B cell (primary cell): ENCODE results near the gene B3GALT6. TPM values are rescaled to one million over a fixed set of nuclear protein-coding genes. Genes with fewer than 3 reads are reported as not detected.
A peak's percentile ranks its signal among the peaks of the same experiment; 100 is the strongest.

ENCODE experiments used
- ATAC-seq: fragments of 200-7000 bp; cut with Tn5 transposase; one replicate; pipeline ENCODE4 v1.10.0; 2021; ENCODE audit warnings: low read depth, mild to moderate bottlenecking, moderate number of reproducible peaks, moderate library complexity
- CTCF ChIA-PET: fragments of 350-600 bp; sonication (Branson Sonifier 250); formaldehyde crosslinking; loops from one replicate; lab custom pipeline; 2021; ENCODE audit warnings: antibody characterized with exemption, inconsistent platforms; lab: Charles Lee
- POLR2A ChIA-PET: fragments of 350-600 bp; sonication (Branson Sonifier 250); formaldehyde crosslinking; loops from one replicate; lab custom pipeline; 2021; ENCODE audit warnings: antibody characterized with exemption; lab: Charles Lee
- DNase-seq: peaks from one replicate; pipeline ENCODE4 v3.0.0; 2013
- H2AFZ ChIP-seq: 2 replicates; pipeline ENCODE4 v1.6.1; 2012; ENCODE audit warnings: mild to moderate bottlenecking, low read depth, low read length; ENCODE audit not compliant: insufficient read depth, poor library complexity, severe bottlenecking
- H3K27ac ChIP-seq, 2 donors: 1 replicate in 1 of 2; 2 replicates in 1 of 2; pipeline ENCODE4 v1.5.1; 2012 to 2013; ENCODE audit warnings: low read length in 2 of 2, mild to moderate bottlenecking in 2 of 2, moderate library complexity in 1 of 2
- H3K27me3 ChIP-seq, 4 experiments: fragments of 200-600 bp in 1 of 4; sonication (generic) in 1 of 4; replicated peaks in 1 of 4; 1 replicate in 2 of 4; 2 replicates in 2 of 4; pipeline versions ENCODE4 v1.6.1 to v1.7.0; 2013 to 2016; ENCODE audit warnings: low read length in 3 of 4, mild to moderate bottlenecking in 2 of 4, mixed read lengths in 1 of 4, moderate library complexity in 1 of 4; ENCODE audit not compliant: insufficient read depth in 4 of 4, control insufficient read depth in 3 of 4; ENCODE audit errors: control extremely low read depth in 1 of 4
- H3K36me3 ChIP-seq, 2 experiments: replicated peaks in 1 of 2; 1 replicate in 1 of 2; 2 replicates in 1 of 2; pipeline versions ENCODE4 v1.6.1 to v1.7.1; 2013; ENCODE audit warnings: low read length in 1 of 2; ENCODE audit not compliant: insufficient read depth in 2 of 2, control insufficient read depth in 1 of 2; ENCODE audit errors: control extremely low read depth in 1 of 2, extremely low read depth in 1 of 2
- H3K4me1 ChIP-seq, 2 donors: fragments of 200-600 bp in 1 of 2; sonication (generic) in 1 of 2; 1 replicate in 1 of 2; 2 replicates in 1 of 2; pipeline versions ENCODE4 v1.5.1 to v1.6.1; 2013 to 2017; ENCODE audit warnings: low read length in 2 of 2; ENCODE audit not compliant: control insufficient read depth in 2 of 2, insufficient read depth in 2 of 2
- H3K4me2 ChIP-seq: replicated peaks from 2 replicates; pipeline ENCODE3; 2012; ENCODE audit warnings: mild to moderate bottlenecking, low read depth, low read length; ENCODE audit not compliant: poor library complexity, severe bottlenecking
- H3K4me3 ChIP-seq, 5 experiments: fragments of 200-600 bp in 1 of 5; sonication (generic) in 1 of 5; 1 replicate in 3 of 5; 2 replicates in 2 of 5; pipeline versions ENCODE4 v1.5.1 to v1.7.0; 2011 to 2016; ENCODE audit warnings: low read length in 4 of 5, mild to moderate bottlenecking in 4 of 5, low read depth in 2 of 5, control low read depth in 1 of 5, moderate library complexity in 1 of 5; ENCODE audit not compliant: insufficient read depth in 1 of 5; ENCODE audit errors: control extremely low read depth in 1 of 5, extremely low read depth in 1 of 5
- H3K79me2 ChIP-seq: fragments of 200-600 bp; sonication (generic); one replicate; pipeline ENCODE4 v1.6.0; 2016; ENCODE audit warnings: low read length; ENCODE audit not compliant: control insufficient read depth, insufficient read depth
- H3K9ac ChIP-seq: fragments of 200-600 bp; sonication (generic); 2 replicates; pipeline ENCODE4 v1.6.1; 2017; ENCODE audit warnings: mild to moderate bottlenecking, low read length, moderate library complexity
- H3K9me3 ChIP-seq, 3 donors: one replicate each; pipeline versions ENCODE4 v1.6.1 to v1.7.1; 2013; ENCODE audit warnings: low read length in 2 of 3; ENCODE audit not compliant: control insufficient read depth in 2 of 3, insufficient read depth in 1 of 3; ENCODE audit errors: control extremely low read depth in 1 of 3
- H4K20me1 ChIP-seq: 2 replicates; pipeline ENCODE4 v1.6.0; 2012; ENCODE audit warnings: mild to moderate bottlenecking, low read length; ENCODE audit not compliant: insufficient read depth, control insufficient read depth, poor library complexity, severe bottlenecking
- H3K27ac Mint-ChIP-seq: one replicate; pipeline ENCODE4 v1.8.0; 2021; ENCODE audit warnings: mixed read lengths
- H3K27me3 Mint-ChIP-seq: one replicate; pipeline ENCODE4 v1.8.0; 2021; ENCODE audit warnings: mixed read lengths
- H3K4me1 Mint-ChIP-seq: one replicate; pipeline ENCODE4 v1.8.0; 2021; ENCODE audit warnings: mixed read lengths
- H3K4me3 Mint-ChIP-seq: one replicate; pipeline ENCODE4 v1.8.0; 2021; ENCODE audit warnings: mixed read lengths
- H3K9me3 Mint-ChIP-seq: one replicate; pipeline ENCODE4 v1.8.0; 2022; ENCODE audit warnings: mixed read lengths; ENCODE audit not compliant: insufficient read depth
- CTCF ChIP-seq: fragments of 200-600 bp; IDR thresholded peaks from one replicate; pipeline ENCODE4 v1.8.0; 2022; ENCODE audit warnings: antibody characterized with exemption, mild to moderate bottlenecking
- EZH2 ChIP-seq: IDR thresholded peaks from 2 replicates; pipeline ENCODE4 v1.6.1; 2012; ENCODE audit warnings: borderline replicate concordance, low read depth, mild to moderate bottlenecking, moderate library complexity, low read length; ENCODE audit not compliant: insufficient read depth, poor library complexity, severe bottlenecking
- WGBS: methylation state at CpG from one replicate; pipeline ENCODE4 v1.1.5; 2013; ENCODE audit warnings: missing lambda C conversion rate; ENCODE audit not compliant: insufficient coverage; 5-methylcytosine and 5-hydroxymethylcytosine counted together
- intact Hi-C: fragments of 100-400 bp; cut with micrococcal nuclease; formaldehyde crosslinking; loops from one replicate; pipeline ENCODE4 v1.10.0; 2022
- polyA plus RNA-seq: library from polyadenylated mRNA; depleted of rRNA; stranded (reverse); fragments of >200 nt; gene quantifications from 2 replicates; pipeline ENCODE4 v1.2.3, GENCODE V29; 2012
- total RNA-seq, 2 donors: library from RNA; stranded (reverse); fragments of 120-200 nt in 1 of 2; gene quantifications; 1 replicate in 1 of 2; 2 replicates in 1 of 2; pipeline versions ENCODE4 v1.2.3 to v1.2.4, GENCODE V29; 2013 to 2022

The B3GALT6 gene
- total and polyA plus RNA-seq, 2 donors (not counting 1 experiment from before 2014, with no cell fraction given): 5.9 to 21.0 TPM

- intact Hi-C loops: no loop called here
- Mint-ChIP-seq H3K4me1 (peaks cover 8% of the 10 kb centered on the region), H3K4me3 (no peak overlapping the region), H3K27ac (no peak overlapping the region), H3K27me3 (no peaks in the 10 kb centered on the region), H3K9me3 (peaks cover 8% of the 10 kb centered on the region)
- Histone ChIP-seq H3K4me2 (no peak overlapping the region), H3K36me3 (no peaks in the 10 kb centered on the region), H3K9ac (no peak overlapping the region), H3K4me3 (no peak overlapping the region), H3K4me1 (peaks cover 5 to 7% of the 10 kb centered on the region in 2 donors), H3K9me3 (peaks cover 1 to 17% (median 5%) of the 10 kb centered on the region in 3 donors), H3K79me2 (no peaks in the 10 kb centered on the region), H4K20me1 (no peaks in the 10 kb centered on the region), H3K27me3 (peaks cover 0 to 10% (median 5%) of the 10 kb centered on the region in 4 experiments), H2AFZ (no peak overlapping the region), H3K27ac (no peak overlapping the region)
- 98% methylated on average over 20 of the region's 23 CpGs for WGBS
- no peak for ATAC-seq
- POLR2A ChIA-PET: no interaction called here
- peak; percentile 20 for DNase-seq
- TF ChIP-seq CTCF: no peak
- CTCF ChIA-PET: interaction anchor here (0.6 to 0.8 kb wide), 2 partner anchors 10 to 94 kb away, joined by 3 read pairs; no protein-coding TSS in a partner anchor
Observed at GRCh38 chr1:1198423-1199140, 33.5 kb upstream of the B3GALT6 start.

GRCh38 chr1:1199141-1199960 lies 32.7 kb upstream of the B3GALT6 start:
- Mint-ChIP-seq H3K4me3 (peak overlapping the region; percentile 60), H3K27me3 (no peaks in the 10 kb centered on the region), H3K27ac (peak overlapping the region; percentile 50), H3K9me3 (peaks cover 5% of the 10 kb centered on the region), H3K4me1 (peaks cover 8% of the 10 kb centered on the region)
- no peak overlapping the region for H3K4me2 ChIP-seq
- peak; percentile 29 for DNase-seq
- no peaks in the 10 kb centered on the region for H3K79me2 ChIP-seq
- no peak for ATAC-seq
- no peaks in the 10 kb centered on the region for H3K36me3 ChIP-seq
- H3K9me3 ChIP-seq: peaks cover 1 to 14% (median 5%) of the 10 kb centered on the region in 3 donors
- H3K27me3 ChIP-seq: peaks cover 0 to 10% (median 5%) of the 10 kb centered on the region in 4 experiments
- TF ChIP-seq EZH2 (no peak), CTCF (no peak)
- no peak overlapping the region for H3K27ac ChIP-seq
- no peak overlapping the region for H2AFZ ChIP-seq
- ChIA-PET POLR2A (no interaction called here), CTCF (interaction anchor here (0.6 kb wide), 1 partner anchor 95 kb away, joined by 3 read pairs; no protein-coding TSS in a partner anchor)
- no peaks in the 10 kb centered on the region for H4K20me1 ChIP-seq
- H3K4me1 ChIP-seq: peaks cover 5 to 7% of the 10 kb centered on the region in 2 donors
- no peak overlapping the region for H3K9ac ChIP-seq
- 92% methylated on average over 21 of the region's 22 CpGs for WGBS
- no peak overlapping the region for H3K4me3 ChIP-seq
- intact Hi-C loops: no loop called here
